K562 (cell line): ENCODE results near the gene GEMIN7. TPM values are rescaled to one million over a fixed set of nuclear protein-coding genes. Genes with fewer than 3 reads are reported as not detected.

Experiments
- ATAC-seq: fragments of 200-7000 bp; cut with Tn5 transposase; 3 replicates; pipeline ENCODE4 v1.9.1; 2020; ENCODE audit warnings: moderate library complexity
- BruUV-seq: library from RNA; stranded (reverse); fragments of 400-500 nt; replicated peaks from 2 replicates; lab custom pipeline; 2021; lab: Mats Ljungman, UMichigan
- CTCF ChIA-PET: fragments of 300-600 bp; formaldehyde crosslinking; extraction: SDS; loops from one replicate; lab custom pipeline; 2021; ENCODE audit warnings: low intra/inter-chr PET ratio; lab: Yijun Ruan, JAX
- POLR2A ChIA-PET: fragments of 300-600, 350-650 bp; sonication (Branson Sonifier 250); formaldehyde crosslinking; extraction: SDS; loops from one replicate; lab custom pipeline; 2021; ENCODE audit warnings: antibody characterized with exemption, inconsistent platforms; lab: Yijun Ruan, JAX
- DNase-seq, 4 experiments: peaks; one replicate each; pipeline versions ENCODE4 v3.0.0 to v3.0.0-alpha.2; 2011 to 2018; ENCODE audit warnings: low spot score in 3 of 4, mixed read lengths in 3 of 4; ENCODE audit errors: extremely low read depth in 1 of 4
- FAIRE-seq: peaks from 2 replicates; lab custom pipeline; 2011; peaks lifted over from hg19 to GRCh38; lab: Jason Lieb, UNC
- H2AFZ ChIP-seq: 2 replicates; pipeline ENCODE4 v1.6.0; 2011; ENCODE audit warnings: low read depth, low read length, control low read depth, inconsistent platforms
- H3K27ac ChIP-seq: fragments of 200-600 bp; 3 replicates; pipeline ENCODE4 v1.8.0; 2011; ENCODE audit warnings: low read depth, mild to moderate bottlenecking, control low read depth, inconsistent platforms, low read length, moderate library complexity, mixed read lengths; ENCODE audit errors: extremely low read depth
- H3K27me3 ChIP-seq, 2 experiments: fragments of 300-600 bp in 1 of 2; 2 replicates in 1 of 2; 3 replicates in 1 of 2; pipeline versions ENCODE4 v1.6.0 to v1.8.0; 2011; ENCODE audit warnings: inconsistent platforms in 2 of 2, low read length in 2 of 2, mild to moderate bottlenecking in 1 of 2, mixed read lengths in 1 of 2, moderate library complexity in 1 of 2; ENCODE audit not compliant: control insufficient read depth in 2 of 2, insufficient read depth in 2 of 2
- H3K36me3 ChIP-seq: fragments of 300-600 bp; 3 replicates; pipeline ENCODE4 v1.8.0; 2011; ENCODE audit warnings: mild to moderate bottlenecking, low read length, inconsistent platforms; ENCODE audit not compliant: control insufficient read depth, insufficient read depth
- H3K4me1 ChIP-seq, 2 experiments: fragments of 200-600 bp in 1 of 2; replicated peaks in 1 of 2; 2 replicates in 1 of 2; 3 replicates in 1 of 2; pipeline versions ENCODE4 v1.5.1 to v1.8.0; 2011; ENCODE audit warnings: inconsistent platforms in 2 of 2, low read length in 2 of 2, mild to moderate bottlenecking in 1 of 2, mixed read lengths in 1 of 2, moderate library complexity in 1 of 2; ENCODE audit not compliant: control insufficient read depth in 2 of 2, insufficient read depth in 2 of 2
- H3K4me2 ChIP-seq: 2 replicates; pipeline ENCODE4 v1.6.1; 2011; ENCODE audit warnings: low read length, control low read depth, inconsistent platforms, mixed read lengths; ENCODE audit not compliant: insufficient read depth
- H3K4me3 ChIP-seq: fragments of 200-600 bp; sonication (generic), shearing (Covaris generic); 2 replicates; pipeline ENCODE4 v1.5.1; 2016; ENCODE audit warnings: control low read depth, inconsistent platforms
- H3K79me2 ChIP-seq: fragments of 200-600 bp; 3 replicates; pipeline ENCODE4 v1.8.0; 2011; ENCODE audit warnings: low read length, inconsistent platforms; ENCODE audit not compliant: control insufficient read depth, insufficient read depth
- H3K9ac ChIP-seq, 2 experiments: 2 replicates each; pipeline versions ENCODE4 v1.6.0 to v1.6.1; 2011; ENCODE audit warnings: low read depth in 2 of 2, low read length in 2 of 2, control low read depth in 1 of 2, inconsistent platforms in 1 of 2, mild to moderate bottlenecking in 1 of 2, mixed read lengths in 1 of 2; ENCODE audit not compliant: insufficient read depth in 1 of 2
- H3K9me1 ChIP-seq: one replicate; pipeline ENCODE4 v1.6.0; 2011; ENCODE audit warnings: inconsistent platforms, mild to moderate bottlenecking, low read length, moderate library complexity; ENCODE audit not compliant: control insufficient read depth, insufficient read depth
- H3K9me3 ChIP-seq: replicated peaks from 2 replicates; pipeline ENCODE4 v1.5.1; 2011; ENCODE audit warnings: low read depth, low read length, inconsistent platforms; ENCODE audit not compliant: control insufficient read depth, insufficient read depth
- H4K20me1 ChIP-seq: replicated peaks from 2 replicates; pipeline ENCODE4 v1.6.1; 2011; ENCODE audit warnings: low read length, inconsistent platforms, mixed read lengths; ENCODE audit not compliant: control insufficient read depth, insufficient read depth
- ETS1 ChIP-seq: conservative IDR thresholded peaks from 2 replicates; pipeline ENCODE4 v1.6.1; 2011; ENCODE audit warnings: low read depth, mild to moderate bottlenecking, low read length; ENCODE audit not compliant: control insufficient read depth
- ETV5 ChIP-seq: sonication (generic); formaldehyde crosslinking; IDR thresholded peaks from 2 replicates; pipeline ENCODE4 v1.4.0; 2020; ENCODE audit warnings: low read depth, mild to moderate bottlenecking, missing genetic modification reagents
- LARP7 ChIP-seq: fragments of 450-650 bp; IDR thresholded peaks from 2 replicates; pipeline ENCODE4 v1.6.1; 2016
- POLR3G ChIP-seq: IDR thresholded peaks from 2 replicates; pipeline ENCODE4 v1.6.1; 2011; ENCODE audit not compliant: insufficient read length, insufficient replicate concordance; ENCODE audit errors: extremely low read depth
- RBFOX2 ChIP-seq: fragments of 200-400 bp; formaldehyde crosslinking; IDR thresholded peaks from 2 replicates; pipeline ENCODE4 v1.6.1; 2017; ENCODE audit warnings: low read depth, mild to moderate bottlenecking, low read length, moderate library complexity
- TRIM24 ChIP-seq, 2 experiments: fragments of 450-650 bp; IDR thresholded peaks; 2 replicates each; pipeline ENCODE4 v1.6.1; 2016
- ZNF184 ChIP-seq: sonication (generic); formaldehyde crosslinking; IDR thresholded peaks from 2 replicates; pipeline ENCODE4 v1.5.0; 2020; ENCODE audit warnings: missing genetic modification reagents
- WGBS: fragments of 100-300 bp; shearing (Covaris generic); methylation state at CpG from one replicate; pipeline ENCODE4 v1.1.6; 2016; ENCODE audit warnings: low coverage, mixed read lengths; ENCODE audit not compliant: insufficient coverage; ENCODE audit errors: missing lambda C conversion rate; 5-methylcytosine and 5-hydroxymethylcytosine counted together
- in situ Hi-C: fragments of 300-500 bp; cut with MboI; formaldehyde crosslinking; loops from 4 replicates; pipeline ENCODE4 v1.15.0; 2018; ENCODE audit warnings: inconsistent platforms, mixed read lengths
- intact Hi-C: fragments of 100-400 bp; cut with micrococcal nuclease; formaldehyde crosslinking; loops from 2 replicates; pipeline ENCODE4 v1.14.2; 2022
- polyA plus RNA-seq, 8 experiments: library from polyadenylated mRNA; depleted of rRNA in 4 of 8; stranded (reverse) in 5 of 8; unstranded in 3 of 8; fragments of >200 nt; fragmentation: Nextera tagmentation in 2 of 8; fragmentation: Illumina TruSeq in 1 of 8; extraction: Ambion mirVana in 2 of 8; extraction: Trizol in 1 of 8; gene quantifications; 2 replicates each; pipeline versions ENCODE4 v1.2.1 to v1.2.3, GENCODE V29; 2011 to 2014; ENCODE audit warnings: inconsistent platforms in 1 of 8, missing spikeins in 1 of 8
- total RNA-seq, 7 experiments: library from RNA; depleted of rRNA in 6 of 7; stranded (reverse); fragments of >200 nt in 6 of 7; fragmentation: Illumina TruSeq in 2 of 7; extraction: Trizol in 2 of 7; gene quantifications; 2 replicates each; pipeline versions ENCODE4 v1.2.1 to v1.2.3, GENCODE V29; 2011 to 2021; ENCODE audit warnings: low replicate concordance in 1 of 7

GEMIN7 gene
- total and polyA plus RNA-seq, 9 of the 15 experiments (the other 6 are each of a cell fraction or from before 2014, with no cell fraction given) = 23.1 to 124 (median 54.9) TPM

- BruUV-seq = no TSS peak
- WGBS = 83% methylated on average over 4 of the region's 6 CpGs
- in situ Hi-C loops (no loop called here), intact Hi-C loops (no loop called here)
- Histone ChIP-seq H3K9me3 (no peaks in the 10 kb centered on the region), H3K9me1 (peaks cover 10% of the 10 kb centered on the region), H3K4me2 (no peak overlapping the region), H2AFZ (no peak overlapping the region), H4K20me1 (peaks cover 35% of the 10 kb centered on the region), H3K79me2 (peaks cover 61% of the 10 kb centered on the region), H3K4me3 (no peak overlapping the region), H3K27me3 (no peaks in the 10 kb centered on the region), H3K27ac (no peak overlapping the region), H3K9ac (peak overlapping the region in 1 of 2 experiments; percentile 53; a peak in 1 of 4 replicates), H3K4me1 (peaks cover 11 to 32% of the 10 kb centered on the region in 2 experiments; a peak in 4 of 5 replicates), H3K36me3 (peaks cover 59% of the 10 kb centered on the region)
- ChIA-PET POLR2A (interaction anchor here (0.8 to 1.7 kb wide), 3 partner anchors 19 to 59 kb away, joined by 3 to 5 read pairs (median 3); no protein-coding TSS in a partner anchor), CTCF (no interaction called here)
- no peak for FAIRE-seq
- no peak for DNase-seq
- no peak for ATAC-seq
- TF ChIP-seq TRIM24 (IDR thresholded peaks at IDR 0.05) = no peak
- TF ChIP-seq RBFOX2 = peak; percentile 38; the same call in 1 of the 2 replicates
- no peak for TF ChIP-seq POLR3G
- TF ChIP-seq ZNF184 (CRISPR knock-in tag) = no peak
- no peak for TF ChIP-seq ETV5 (CRISPR knock-in tag)
- TF ChIP-seq ETS1 = no peak
- TF ChIP-seq LARP7 = no peak
These were observed 37.9 kb upstream of the GEMIN7 start for GRCh38 chr19:45041125-45041524.
